H1 (cell line): ENCODE results near the gene LEFTY1.

Experiments used
- SRF ChIP-seq: IDR thresholded peaks from 2 replicates; pipeline ENCODE4 v1.6.1; 2011; ENCODE audit warnings: mild to moderate bottlenecking, low read depth, low read length, moderate library complexity
- TF ChIP-seq, protein P1 (sequence below), 3 experiments: IDR thresholded peaks; 1 replicate in 2 of 3; 2 replicates in 1 of 3; pipeline versions ENCODE4 v1.5.1 to v1.6.1; 2011; ENCODE audit warnings: low read length in 3 of 3, mild to moderate bottlenecking in 3 of 3, inconsistent platforms in 2 of 3, low read depth in 1 of 3, moderate library complexity in 1 of 3; ENCODE audit not compliant: insufficient read depth in 1 of 3; ENCODE audit errors: control extremely low read depth in 1 of 3

DNA sequence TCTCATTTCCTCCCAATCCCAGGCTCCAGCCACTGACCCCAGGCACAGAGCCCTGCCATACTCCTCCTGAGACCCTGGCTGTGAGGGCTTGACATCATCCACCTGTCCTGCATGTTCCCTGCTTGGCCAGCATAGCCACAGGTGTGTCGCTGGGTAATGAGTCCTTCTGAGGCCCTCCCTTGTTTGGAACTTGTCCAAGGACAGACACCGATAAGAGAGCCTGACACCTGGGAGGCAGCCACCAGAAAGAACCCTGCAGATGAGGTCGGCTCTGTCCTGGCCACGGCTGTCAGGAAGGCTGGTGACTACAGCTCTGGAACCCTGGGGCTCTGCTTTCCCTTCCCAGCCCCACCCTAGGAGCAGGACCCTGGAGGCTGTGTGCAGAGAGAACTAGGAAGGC lies 41.3 kb downstream of the LEFTY1 start:
- TF ChIP-seq, protein P1, sequence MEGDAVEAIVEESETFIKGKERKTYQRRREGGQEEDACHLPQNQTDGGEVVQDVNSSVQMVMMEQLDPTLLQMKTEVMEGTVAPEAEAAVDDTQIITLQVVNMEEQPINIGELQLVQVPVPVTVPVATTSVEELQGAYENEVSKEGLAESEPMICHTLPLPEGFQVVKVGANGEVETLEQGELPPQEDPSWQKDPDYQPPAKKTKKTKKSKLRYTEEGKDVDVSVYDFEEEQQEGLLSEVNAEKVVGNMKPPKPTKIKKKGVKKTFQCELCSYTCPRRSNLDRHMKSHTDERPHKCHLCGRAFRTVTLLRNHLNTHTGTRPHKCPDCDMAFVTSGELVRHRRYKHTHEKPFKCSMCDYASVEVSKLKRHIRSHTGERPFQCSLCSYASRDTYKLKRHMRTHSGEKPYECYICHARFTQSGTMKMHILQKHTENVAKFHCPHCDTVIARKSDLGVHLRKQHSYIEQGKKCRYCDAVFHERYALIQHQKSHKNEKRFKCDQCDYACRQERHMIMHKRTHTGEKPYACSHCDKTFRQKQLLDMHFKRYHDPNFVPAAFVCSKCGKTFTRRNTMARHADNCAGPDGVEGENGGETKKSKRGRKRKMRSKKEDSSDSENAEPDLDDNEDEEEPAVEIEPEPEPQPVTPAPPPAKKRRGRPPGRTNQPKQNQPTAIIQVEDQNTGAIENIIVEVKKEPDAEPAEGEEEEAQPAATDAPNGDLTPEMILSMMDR (IDR thresholded peaks at IDR 0.05; ENCODE audit: control extremely low read depth in 1 of 3, insufficient read depth in 1 of 3, low read depth in 1 of 3, low read length in 3 of 3): no peak
- no peak for TF ChIP-seq SRF
